ENCODE results near the gene KCNJ3.

GRCh38 chr2:154901063-154901462, 202.6 kb downstream of the KCNJ3 start:
- TF ChIP-seq SIN3A (IDR thresholded peaks at IDR 0.05; ENCODE audit: low read depth) (no peak), EZH2 (IDR thresholded peaks at IDR 0.05) (no peak), POLR2AphosphoS5 (IDR thresholded peaks at IDR 0.05; ENCODE audit: low read depth, low read length) (no peak), POLR2A (IDR thresholded peaks at IDR 0.05; ENCODE audit: borderline replicate concordance, extremely low read depth, insufficient read depth, insufficient read length) (no peak), YY1 (IDR thresholded peaks at IDR 0.05; ENCODE audit: extremely low read depth, insufficient replicate concordance, low read depth, low read length) (no peak), ZNF274 (IDR thresholded peaks at IDR 0.05; ENCODE audit: low read depth, low read length) (no peak), JUND (IDR thresholded peaks at IDR 0.05) (no peak), TCF7L2 (IDR thresholded peaks at IDR 0.05; ENCODE audit: borderline replicate concordance, extremely low read depth, insufficient read depth, insufficient read length) (no peak), REST (IDR thresholded peaks at IDR 0.05; ENCODE audit: low read depth) (no peak)
- TF ChIP-seq, protein P1, sequence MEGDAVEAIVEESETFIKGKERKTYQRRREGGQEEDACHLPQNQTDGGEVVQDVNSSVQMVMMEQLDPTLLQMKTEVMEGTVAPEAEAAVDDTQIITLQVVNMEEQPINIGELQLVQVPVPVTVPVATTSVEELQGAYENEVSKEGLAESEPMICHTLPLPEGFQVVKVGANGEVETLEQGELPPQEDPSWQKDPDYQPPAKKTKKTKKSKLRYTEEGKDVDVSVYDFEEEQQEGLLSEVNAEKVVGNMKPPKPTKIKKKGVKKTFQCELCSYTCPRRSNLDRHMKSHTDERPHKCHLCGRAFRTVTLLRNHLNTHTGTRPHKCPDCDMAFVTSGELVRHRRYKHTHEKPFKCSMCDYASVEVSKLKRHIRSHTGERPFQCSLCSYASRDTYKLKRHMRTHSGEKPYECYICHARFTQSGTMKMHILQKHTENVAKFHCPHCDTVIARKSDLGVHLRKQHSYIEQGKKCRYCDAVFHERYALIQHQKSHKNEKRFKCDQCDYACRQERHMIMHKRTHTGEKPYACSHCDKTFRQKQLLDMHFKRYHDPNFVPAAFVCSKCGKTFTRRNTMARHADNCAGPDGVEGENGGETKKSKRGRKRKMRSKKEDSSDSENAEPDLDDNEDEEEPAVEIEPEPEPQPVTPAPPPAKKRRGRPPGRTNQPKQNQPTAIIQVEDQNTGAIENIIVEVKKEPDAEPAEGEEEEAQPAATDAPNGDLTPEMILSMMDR (IDR thresholded peaks at IDR 0.05 in 2 of 3, conservative IDR thresholded peaks at IDR 0.05 in 1 of 3; ENCODE audit: borderline replicate concordance in 1 of 3, insufficient read depth in 1 of 3, low read depth in 2 of 3, low read length in 2 of 3), result no peak
- TF ChIP-seq, protein P2, sequence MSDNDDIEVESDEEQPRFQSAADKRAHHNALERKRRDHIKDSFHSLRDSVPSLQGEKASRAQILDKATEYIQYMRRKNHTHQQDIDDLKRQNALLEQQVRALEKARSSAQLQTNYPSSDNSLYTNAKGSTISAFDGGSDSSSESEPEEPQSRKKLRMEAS (IDR thresholded peaks at IDR 0.05), result no peak
- TF ChIP-seq, protein P3, sequence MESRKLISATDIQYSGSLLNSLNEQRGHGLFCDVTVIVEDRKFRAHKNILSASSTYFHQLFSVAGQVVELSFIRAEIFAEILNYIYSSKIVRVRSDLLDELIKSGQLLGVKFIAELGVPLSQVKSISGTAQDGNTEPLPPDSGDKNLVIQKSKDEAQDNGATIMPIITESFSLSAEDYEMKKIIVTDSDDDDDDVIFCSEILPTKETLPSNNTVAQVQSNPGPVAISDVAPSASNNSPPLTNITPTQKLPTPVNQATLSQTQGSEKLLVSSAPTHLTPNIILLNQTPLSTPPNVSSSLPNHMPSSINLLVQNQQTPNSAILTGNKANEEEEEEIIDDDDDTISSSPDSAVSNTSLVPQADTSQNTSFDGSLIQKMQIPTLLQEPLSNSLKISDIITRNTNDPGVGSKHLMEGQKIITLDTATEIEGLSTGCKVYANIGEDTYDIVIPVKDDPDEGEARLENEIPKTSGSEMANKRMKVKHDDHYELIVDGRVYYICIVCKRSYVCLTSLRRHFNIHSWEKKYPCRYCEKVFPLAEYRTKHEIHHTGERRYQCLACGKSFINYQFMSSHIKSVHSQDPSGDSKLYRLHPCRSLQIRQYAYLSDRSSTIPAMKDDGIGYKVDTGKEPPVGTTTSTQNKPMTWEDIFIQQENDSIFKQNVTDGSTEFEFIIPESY (IDR thresholded peaks at IDR 0.05; ENCODE audit: extremely low read depth, insufficient replicate concordance, low read length), result no peak
